ENCODE results near the gene TMC2.

TMC2 gene

GRCh38 chr20:2595076-2595475 lies 58.7 kb downstream of the TMC2 start:
- no peak for DNase-seq

DNA sequence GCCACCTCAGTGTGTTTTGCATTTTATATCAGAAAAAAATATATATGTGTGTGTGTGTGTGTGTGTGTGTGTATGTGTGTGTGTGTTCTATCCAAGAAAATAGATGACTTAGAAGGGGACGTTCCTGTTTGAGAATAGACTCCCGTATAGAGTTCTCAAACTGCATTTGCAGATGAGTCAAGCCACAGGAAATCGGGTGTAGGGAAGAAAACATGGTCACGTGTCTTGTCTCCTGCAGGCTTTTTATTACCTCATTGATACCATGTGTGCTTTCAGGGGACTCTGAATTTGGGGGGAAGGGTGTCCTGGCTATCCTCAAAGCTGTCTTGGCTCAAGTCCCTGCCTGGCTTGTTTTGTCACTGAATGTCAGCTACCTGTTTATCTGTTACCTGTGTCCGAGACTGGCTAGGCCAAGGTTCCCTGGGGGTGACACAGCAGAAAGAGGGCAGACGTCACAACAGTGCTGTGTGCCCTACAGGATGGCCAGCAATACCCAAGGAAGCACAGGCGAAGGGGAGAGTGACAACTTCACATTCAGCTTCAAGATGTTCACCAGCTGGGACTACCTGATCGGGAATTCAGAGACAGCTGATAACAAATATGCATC lies 60.4 kb downstream of the TMC2 start:
- DNase-seq = no peak

DNA sequence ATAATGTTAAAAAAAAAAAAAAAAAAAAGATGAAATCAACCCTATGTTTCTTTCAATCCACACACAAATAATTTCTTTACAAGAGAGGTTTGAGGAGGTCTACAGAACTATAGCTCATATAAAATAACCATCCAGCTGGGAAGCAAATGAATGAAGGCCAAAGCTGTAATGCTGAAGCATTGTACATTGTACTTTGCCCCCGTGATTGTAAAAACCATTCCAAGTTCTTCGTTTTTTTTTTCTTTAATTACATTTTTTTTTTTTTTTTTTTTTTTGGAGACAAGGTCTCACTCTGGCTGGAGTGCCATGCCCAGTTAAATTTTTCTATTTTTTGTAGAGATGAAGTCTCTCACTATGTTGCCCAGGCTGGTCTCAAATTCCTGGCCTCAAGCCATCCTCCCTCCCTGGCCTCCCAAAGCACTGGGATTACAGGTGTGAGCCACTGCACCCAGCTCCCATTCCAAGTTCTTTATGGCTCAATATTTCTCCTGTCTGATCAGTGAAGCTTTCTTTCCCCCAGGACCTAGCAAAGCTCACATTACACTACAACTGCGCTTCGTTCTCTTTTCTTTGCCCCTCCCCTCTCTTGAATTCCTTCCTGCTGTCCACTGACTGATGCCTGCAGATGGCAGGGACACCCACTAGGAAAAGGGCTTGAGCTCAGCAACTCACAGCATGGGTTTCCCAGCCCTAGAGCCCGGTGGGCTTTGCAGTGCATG lies 63.1 kb downstream of the TMC2 start:
- DNase-seq = no peak

GRCh38 chr20:2602046-2602735 lies 65.8 kb downstream of the TMC2 start:
- DNase-seq = no peak

- no peak for DNase-seq
Measured at GRCh38 chr20:2602746-2603145, 66.4 kb downstream of the TMC2 start.

DNA sequence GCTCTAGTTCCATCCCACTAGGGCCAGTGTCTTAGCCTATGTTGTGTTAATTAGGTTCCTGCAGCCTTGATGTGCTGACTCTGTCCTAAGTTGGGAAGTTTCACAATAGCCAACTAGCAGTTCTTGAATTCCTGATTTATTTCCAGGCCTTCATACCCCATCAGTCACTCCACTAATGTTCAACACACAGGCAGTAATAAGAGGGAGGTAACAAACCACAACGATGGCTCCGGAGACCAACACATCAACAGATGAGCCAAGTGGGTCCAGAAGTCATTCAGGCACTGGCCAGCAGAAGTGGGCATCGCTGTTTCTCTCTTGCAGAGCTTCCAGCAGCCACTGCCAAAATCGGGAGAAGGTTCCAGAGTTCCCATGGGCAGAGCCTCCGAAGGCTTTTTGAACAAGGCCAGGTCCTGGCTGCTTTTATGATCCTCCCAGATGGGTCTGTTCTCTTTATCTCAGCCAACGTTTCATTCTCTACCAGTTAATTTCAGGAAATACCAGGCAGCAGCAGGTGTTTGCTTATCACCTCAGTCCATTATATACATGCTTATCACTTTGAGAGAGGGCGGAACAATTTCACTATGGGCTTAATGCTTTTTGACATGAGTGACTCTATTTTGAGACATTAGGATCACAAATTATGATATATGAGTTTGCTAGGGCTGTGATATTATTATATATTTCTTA lies 67.6 kb downstream of the TMC2 start:
- DNase-seq = no peak

GRCh38 chr20:2604506-2604835 lies 68.1 kb downstream of the TMC2 start:
- DNase-seq = no peak

GRCh38 chr20:2606507-2607006 lies 70.2 kb downstream of the TMC2 start:
- no peak for DNase-seq

DNA sequence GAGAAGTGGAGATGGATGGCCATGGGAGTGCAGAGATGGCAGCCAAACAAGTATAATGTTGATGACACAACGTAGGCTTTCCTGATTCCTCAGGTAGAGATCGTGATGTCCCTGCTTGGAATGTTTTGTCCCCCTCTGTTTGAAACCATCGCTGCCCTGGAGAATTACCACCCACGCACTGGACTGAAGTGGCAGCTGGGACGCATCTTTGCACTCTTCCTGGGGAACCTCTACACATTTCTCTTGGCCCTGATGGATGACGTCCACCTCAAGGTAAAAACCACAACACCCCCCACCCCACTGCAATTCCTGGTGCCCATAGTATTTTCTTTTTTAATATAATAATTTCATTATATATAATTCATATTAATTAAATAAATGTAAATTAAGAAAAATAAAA lies 74.0 kb downstream of the TMC2 start:
- DNase-seq = no peak

DNA sequence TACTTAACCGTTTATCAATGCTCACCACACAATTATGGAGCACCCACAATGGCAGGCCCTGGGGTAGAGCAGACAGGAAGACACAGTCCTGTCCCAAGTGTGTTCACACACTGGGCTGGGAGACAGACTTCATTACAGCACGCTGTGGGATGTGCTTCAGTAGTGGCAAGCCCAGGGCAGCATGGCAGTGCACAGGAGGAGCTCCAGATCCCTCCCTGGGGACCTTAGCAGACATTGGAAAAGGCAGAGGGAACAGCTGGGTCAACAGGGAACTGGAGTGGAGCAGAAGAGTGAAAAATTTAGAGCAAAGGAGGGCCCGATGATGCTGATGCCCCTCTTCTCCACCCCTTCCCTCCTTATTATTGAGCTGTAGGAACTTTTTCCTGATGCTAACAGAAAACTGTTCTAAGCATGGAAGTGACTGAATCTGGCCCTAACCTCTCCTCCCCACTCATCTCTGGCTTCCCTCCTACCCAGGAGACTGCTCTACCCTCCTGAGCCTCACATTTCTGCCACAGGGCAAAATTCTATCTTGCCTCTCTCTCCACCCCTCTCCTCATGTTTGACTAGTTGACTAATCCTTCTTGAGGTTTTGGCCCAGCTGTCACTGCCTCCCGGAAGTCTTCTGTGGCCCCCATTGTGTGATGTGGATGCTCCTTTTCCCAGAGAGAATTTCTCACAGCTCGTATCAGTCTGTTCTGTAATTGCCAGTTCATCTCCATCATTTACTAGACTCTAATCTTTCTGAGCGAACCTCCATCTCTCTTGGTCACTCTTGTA lies 74.8 kb downstream of the TMC2 start:
- DNase-seq = no peak

GRCh38 chr20:2612073-2612472 lies 75.7 kb downstream of the TMC2 start:
- DNase-seq = no peak

GRCh38 chr20:2616634-2617033 lies 80.3 kb downstream of the TMC2 start:
- no peak for DNase-seq

- no peak for DNase-seq
Measured at GRCh38 chr20:2617099-2617714, 80.8 kb downstream of the TMC2 start.

GRCh38 chr20:2618815-2619214 lies 82.4 kb downstream of the TMC2 start:
- no peak for DNase-seq

DNA sequence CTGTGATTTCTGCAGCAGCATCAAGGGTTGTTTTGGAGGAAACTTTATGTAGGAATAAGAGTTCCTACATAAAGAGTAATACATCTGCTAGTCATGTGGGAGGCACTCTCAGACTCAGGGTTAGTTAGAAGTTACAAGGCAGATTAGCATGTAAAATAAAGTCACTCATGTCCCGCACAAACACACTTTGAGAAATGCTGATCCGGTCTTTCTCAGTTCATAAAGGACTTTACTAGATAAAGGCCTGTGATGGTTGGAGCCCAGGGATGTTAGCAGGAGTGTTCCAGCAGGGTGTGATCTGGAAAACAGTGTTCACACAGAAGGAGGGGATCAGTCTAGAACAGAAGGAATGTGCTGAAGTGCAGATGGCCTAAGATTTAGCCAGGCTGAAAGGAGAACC lies 83.0 kb downstream of the TMC2 start:
- DNase-seq = no peak

- no peak for DNase-seq
Measured at GRCh38 chr20:2619961-2620595, 83.7 kb downstream of the TMC2 start.

DNA sequence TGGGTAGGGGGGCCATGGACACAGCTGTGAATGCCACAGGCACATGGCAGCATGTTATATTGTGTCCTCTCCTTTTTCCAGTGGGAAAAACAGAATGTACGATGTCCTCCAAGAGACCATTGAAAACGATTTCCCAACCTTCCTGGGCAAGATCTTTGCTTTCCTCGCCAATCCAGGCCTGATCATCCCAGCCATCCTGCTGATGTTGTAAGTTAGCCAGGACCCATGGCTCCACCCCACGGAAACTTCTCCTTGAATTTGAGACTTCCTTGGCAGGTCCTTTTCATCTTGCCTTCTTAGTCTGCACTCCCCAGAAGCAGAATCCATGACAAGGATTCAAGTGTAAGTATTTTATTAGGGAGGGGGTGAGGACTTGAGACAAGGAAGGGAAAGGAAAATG lies 87.8 kb downstream of the TMC2 start:
- no peak for DNase-seq

DNA sequence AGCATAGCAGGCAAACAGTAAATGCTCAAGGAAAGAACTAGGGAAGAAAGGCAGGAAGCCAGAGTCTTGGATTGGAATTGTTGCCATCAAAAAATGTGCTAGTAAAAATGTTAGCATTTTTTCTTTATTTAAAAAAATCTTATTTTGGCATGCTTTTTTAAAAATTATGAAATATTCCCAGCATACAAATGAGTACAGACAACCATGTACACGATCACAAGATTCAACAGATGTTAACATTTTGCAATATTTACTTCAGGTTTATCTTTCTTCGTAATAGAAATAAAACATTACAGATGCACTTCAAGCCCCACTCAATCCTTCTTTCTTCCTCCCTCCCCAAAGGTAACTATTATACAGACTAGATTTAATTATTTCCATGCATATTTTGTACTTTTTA lies 88.7 kb downstream of the TMC2 start:
- no peak for DNase-seq

GRCh38 chr20:2626853-2627541 lies 90.6 kb downstream of the TMC2 start:
- DNase-seq = no peak

DNA sequence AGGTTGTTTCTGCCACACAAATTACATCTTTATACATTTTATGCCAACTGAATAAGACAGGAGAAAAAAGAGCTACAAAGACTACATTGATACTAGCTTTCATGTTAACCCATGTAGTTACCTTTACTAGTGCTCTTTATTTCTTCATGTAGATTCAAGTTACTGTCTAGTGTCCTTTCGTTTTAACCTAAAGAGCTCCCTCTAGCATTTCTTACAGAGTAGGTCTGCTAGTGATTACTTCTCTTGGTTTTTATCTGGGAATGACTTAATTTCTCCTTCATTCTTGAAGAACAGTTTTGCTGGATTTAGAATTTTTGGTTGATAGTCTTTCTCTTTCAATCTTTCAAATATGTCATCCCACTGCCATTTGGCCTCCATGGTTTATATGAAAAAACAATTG lies 94.9 kb downstream of the TMC2 start:
- DNase-seq = no peak

- DNase-seq = no peak
Measured at GRCh38 chr20:2633381-2633780, 97.0 kb downstream of the TMC2 start.
